Tibial nerve (tissue), 4 donors: Measurements from ENCODE around the gene MGLL. TPM values are rescaled to one million over a fixed set of nuclear protein-coding genes. Genes with fewer than 3 reads are reported as not detected.
A peak's percentile ranks its signal among the peaks of the same experiment; 100 is the strongest.

ENCODE experiments used
- DNase-seq, 2 donors: peaks; one replicate each; pipeline ENCODE4 v3.0.0-alpha.2; 2019; ENCODE audit warnings: low spot score in 2 of 2
- H3K27ac ChIP-seq, 4 donors: fragments of 200-600 bp; sonication (generic) in 3 of 4; one replicate each; pipeline ENCODE4 v1.5.1; 2017 to 2019; ENCODE audit warnings: mild to moderate bottlenecking in 1 of 4
- H3K27me3 ChIP-seq, 2 donors: fragments of 200-600 bp; sonication (generic) in 1 of 2; one replicate each; pipeline versions ENCODE4 v1.5.1 to v1.6.0; 2017 to 2019
- H3K36me3 ChIP-seq, 3 donors: fragments of 200-600 bp; sonication (generic); one replicate each; pipeline ENCODE4 v1.5.1; 2018 to 2019
- H3K4me1 ChIP-seq, 4 donors: fragments of 200-600 bp; sonication (generic) in 3 of 4; one replicate each; pipeline ENCODE4 v1.5.1; 2017 to 2019
- H3K4me3 ChIP-seq, 4 donors: fragments of 200-600 bp; sonication (generic) in 3 of 4; one replicate each; pipeline ENCODE4 v1.5.1; 2017 to 2019; ENCODE audit warnings: mild to moderate bottlenecking in 1 of 4, moderate library complexity in 1 of 4
- H3K9me3 ChIP-seq, 4 donors: fragments of 200-600 bp; sonication (generic) in 3 of 4; one replicate each; pipeline ENCODE4 v1.5.1; 2017 to 2019
- CTCF ChIP-seq, 5 experiments: fragments of 200-600 bp in 3 of 5; fragments of 450-650 bp in 2 of 5; sonication (generic) in 3 of 5; IDR thresholded peaks; one replicate each; pipeline ENCODE4 v1.5.1; 2016 to 2019; ENCODE audit warnings: antibody characterized with exemption in 5 of 5, mild to moderate bottlenecking in 3 of 5, moderate library complexity in 2 of 5
- EP300 ChIP-seq, 2 donors: sonication (generic); formaldehyde crosslinking; IDR thresholded peaks; one replicate each; pipeline ENCODE4 v1.6.1; 2017; ENCODE audit warnings: antibody characterized with exemption in 2 of 2, mild to moderate bottlenecking in 1 of 2
- POLR2A ChIP-seq, 2 donors: fragments of 450-650 bp; IDR thresholded peaks; one replicate each; pipeline ENCODE4 v1.6.1; 2017; ENCODE audit warnings: antibody characterized with exemption in 2 of 2, mild to moderate bottlenecking in 2 of 2, moderate library complexity in 2 of 2
- WGBS, 2 donors: methylation state at CpG; one replicate each; pipeline ENCODE4 v1.1.5; 2018; 5-methylcytosine and 5-hydroxymethylcytosine counted together
- total RNA-seq, 4 donors: library from RNA; depleted of rRNA; stranded (reverse); fragments of >200 nt; gene quantifications; one replicate each; pipeline ENCODE4 v1.1.0, GENCODE V29; 2016

The MGLL gene
- total RNA-seq, 4 donors from 2014 or later, result 67.5 to 96.6 (median 86.1) TPM

GRCh38 chr3:127794402-127794801, 27.9 kb downstream of the MGLL start:
- Histone ChIP-seq H3K9me3 (no peaks in the 10 kb centered on the region), H3K27ac (no peak overlapping the region), H3K4me3 (no peak overlapping the region), H3K4me1 (peaks cover 4 to 63% (median 23%) of the 10 kb centered on the region in 4 donors), H3K36me3 (peaks cover 0 to 18% (median 0%) of the 10 kb centered on the region in 3 donors), H3K27me3 (no peaks in the 10 kb centered on the region)
- no peak for DNase-seq
- WGBS, 2 donors, result 93 to 100% methylated on average over 2 of the region's 2 CpGs
- TF ChIP-seq EP300 (IDR thresholded peaks at IDR 0.05), result no peak
- no peak for TF ChIP-seq CTCF (IDR thresholded peaks at IDR 0.05)
- TF ChIP-seq POLR2A (IDR thresholded peaks at IDR 0.05), result no peak

DNA sequence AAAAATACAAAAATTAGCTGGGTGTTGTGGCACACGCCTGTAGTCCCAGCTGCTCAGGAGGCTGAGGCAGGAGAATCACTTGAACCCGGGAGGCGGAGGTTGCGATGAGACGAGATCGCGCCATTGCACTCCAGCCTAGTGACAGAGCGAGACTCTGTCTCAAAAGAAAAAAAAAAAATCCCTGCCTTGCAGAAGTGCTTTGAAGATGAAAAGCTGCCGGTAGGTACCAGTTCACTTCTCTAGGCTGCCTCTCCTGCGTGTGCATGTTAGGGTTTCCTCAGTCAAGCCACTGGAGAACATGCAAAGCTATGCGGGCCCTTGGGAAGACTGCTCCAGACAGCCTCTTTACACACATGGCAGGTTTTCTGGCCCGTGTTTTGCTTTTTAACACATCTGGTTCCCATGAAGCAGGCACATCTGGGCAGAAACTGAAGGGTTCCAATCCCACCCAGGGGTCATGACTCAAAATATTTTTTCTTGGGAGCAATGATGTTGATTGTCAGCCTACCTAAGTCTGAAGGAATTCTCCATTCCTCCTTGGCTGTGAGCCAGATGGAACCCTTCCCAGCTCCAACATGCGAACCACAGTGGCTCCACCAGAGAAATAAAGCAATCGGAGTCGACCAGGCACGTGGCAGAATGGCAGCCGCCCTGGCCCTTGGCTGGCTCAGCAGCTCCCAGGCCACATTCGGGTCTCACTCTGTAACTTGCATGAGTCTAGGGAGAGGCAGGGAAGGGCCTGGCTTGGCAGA, 29.6 kb downstream of the MGLL start:
- Histone ChIP-seq H3K4me1 (peaks cover 4 to 72% (median 27%) of the 10 kb centered on the region in 4 donors), H3K27me3 (no peaks in the 10 kb centered on the region), H3K36me3 (peaks cover 0 to 8% (median 0%) of the 10 kb centered on the region in 3 donors), H3K9me3 (no peaks in the 10 kb centered on the region), H3K4me3 (no peak overlapping the region), H3K27ac (peak overlapping the region in 2 of 4 donors; percentile 31 to 75)
- TF ChIP-seq CTCF (IDR thresholded peaks at IDR 0.05) (no peak), EP300 (IDR thresholded peaks at IDR 0.05) (peak in 1 of 2 donors; percentile 47)
- WGBS, 2 donors, result 56 to 57% methylated on average over 18 of the region's 18 CpGs
- DNase-seq, result peak; percentile 78 to 85

DNA sequence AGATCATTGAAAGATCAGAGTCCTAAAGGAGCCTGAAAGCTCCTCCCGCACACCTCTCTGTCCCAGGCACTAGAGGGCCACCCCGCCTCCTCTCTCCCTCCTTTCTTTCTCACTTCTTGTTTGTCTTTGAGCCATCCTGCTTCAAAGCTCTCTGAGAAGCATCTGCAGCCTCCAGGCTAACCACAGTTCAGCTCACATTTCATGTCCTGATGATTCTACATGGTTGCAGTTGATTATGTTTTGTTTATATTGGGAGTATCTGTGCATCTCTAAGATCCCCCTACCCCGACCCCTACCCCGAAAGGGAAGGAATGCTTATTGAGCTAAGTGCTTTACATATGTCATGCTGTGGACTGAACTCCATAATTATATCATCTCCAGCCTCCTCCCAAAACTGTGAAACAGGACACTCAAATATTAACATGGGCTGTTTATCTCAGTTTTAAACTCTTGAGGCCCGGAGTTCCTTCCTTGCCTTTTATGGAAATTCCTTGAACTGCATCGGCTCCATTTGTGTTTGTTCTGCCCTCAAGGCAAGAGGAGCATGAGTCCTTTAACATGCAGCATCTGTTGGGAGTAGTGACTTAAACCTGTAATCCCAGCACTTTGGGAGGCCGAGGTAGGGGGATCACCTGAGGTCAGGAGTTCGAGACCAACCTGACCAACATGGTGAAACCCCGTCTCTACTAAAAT, 30.9 kb downstream of the MGLL start:
- no peak overlapping the region for H3K4me3 ChIP-seq
- H3K9me3 ChIP-seq, result no peaks in the 10 kb centered on the region
- peak overlapping the region in 3 of 4 donors; percentile 18 to 75 (median 31) for H3K27ac ChIP-seq
- no peaks in the 10 kb centered on the region for H3K36me3 ChIP-seq
- 58 to 60% methylated on average over 9 of the region's 9 CpGs for WGBS, 2 donors
- peaks cover 4 to 78% (median 33%) of the 10 kb centered on the region in 4 donors for H3K4me1 ChIP-seq
- TF ChIP-seq CTCF (IDR thresholded peaks at IDR 0.05) (peak in 1 of 5 experiments; percentile 17), POLR2A (IDR thresholded peaks at IDR 0.05) (no peak)
- no peaks in the 10 kb centered on the region for H3K27me3 ChIP-seq
- DNase-seq, result peak in 1 of 2 donors; percentile 12

DNA sequence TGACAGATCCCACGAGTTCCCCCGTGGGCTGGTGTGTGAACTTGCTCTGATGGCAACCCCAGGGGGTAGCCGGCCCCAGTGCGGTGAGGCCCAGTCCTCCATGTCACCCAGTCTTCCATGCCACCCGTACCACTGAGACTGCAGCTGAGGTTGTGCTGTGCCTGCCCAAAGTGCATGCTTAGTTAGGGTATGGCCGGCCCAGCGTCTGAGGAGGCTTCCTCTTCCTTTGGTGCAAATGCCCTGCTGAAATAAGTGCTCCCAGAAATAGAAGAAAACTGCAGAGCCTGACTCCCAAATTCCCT, 31.5 kb downstream of the MGLL start:
- Histone ChIP-seq H3K27ac (peak overlapping the region in 3 of 4 donors; percentile 18 to 75 (median 31)), H3K4me3 (no peak overlapping the region), H3K27me3 (no peaks in the 10 kb centered on the region), H3K36me3 (no peaks in the 10 kb centered on the region), H3K4me1 (peaks cover 4 to 81% (median 37%) of the 10 kb centered on the region in 4 donors), H3K9me3 (no peaks in the 10 kb centered on the region)
- WGBS, 2 donors, result 66 to 78% methylated on average over 6 to 7 of the region's 7 CpGs
- peak in 1 of 2 donors; percentile 6 for DNase-seq
- no peak for TF ChIP-seq CTCF (IDR thresholded peaks at IDR 0.05)
- TF ChIP-seq EP300 (IDR thresholded peaks at IDR 0.05), result no peak
- no peak for TF ChIP-seq POLR2A (IDR thresholded peaks at IDR 0.05)
